Measurements from ENCODE around the gene APC. TPM values are rescaled to one million over a fixed set of nuclear protein-coding genes. Genes with fewer than 3 reads are reported as not detected.
"Not testable (repeated sequence)": the region's sequence is repeated elsewhere in the genome, so short reads cannot be mapped to it uniquely, and the experiment has no call there.

Gene APC
- total and polyA plus RNA-seq, 4 donors = 83.2 to 279 (median 137) TPM

DNA sequence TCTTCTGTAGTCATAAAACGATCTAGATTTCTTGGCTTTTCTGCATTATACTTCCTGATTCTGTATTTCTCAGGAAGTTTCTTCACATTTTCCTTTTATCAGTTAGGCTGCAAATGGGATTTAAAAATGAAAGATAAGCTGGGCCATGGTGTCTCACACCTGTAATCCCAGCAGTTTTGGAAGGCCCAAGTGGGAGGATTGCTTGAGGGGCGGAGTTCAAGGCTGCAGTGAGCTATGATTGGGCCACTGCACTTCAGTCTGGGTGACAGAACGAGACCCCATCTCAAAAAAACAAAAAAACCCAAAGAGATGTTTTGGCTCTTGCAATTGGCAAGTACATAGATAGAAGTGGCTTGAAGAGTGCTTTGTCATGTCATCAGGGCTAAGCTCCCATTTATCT is 26.2 kb upstream of the APC start:
- WGBS (ENCODE audit: insufficient coverage) = no CpG with 5 or more reads among the region's 3 CpGs
- peaks cover 17% of the 10 kb centered on the region for H3K4me1 ChIP-seq (ENCODE audit: control insufficient read depth, insufficient read depth, low read length)
- DNase-seq (ENCODE audit: low read depth in 4 of 6, low spot score in 6 of 6) = no peak
- no peaks in the 10 kb centered on the region for H3K27me3 ChIP-seq (ENCODE audit: control insufficient read depth, insufficient read depth, low read length)
- no peaks in the 10 kb centered on the region for H3K9me3 ChIP-seq (ENCODE audit: control insufficient read depth, insufficient read depth, low read length)
- no peak overlapping the region for H3K27ac ChIP-seq (ENCODE audit: low read depth, low read length)
- H3K36me3 ChIP-seq (ENCODE audit: control insufficient read depth, insufficient read depth, low read length) = peaks cover 6% of the 10 kb centered on the region
- H3K4me3 ChIP-seq (ENCODE audit: low read depth, low read length) = no peak overlapping the region

- WGBS (ENCODE audit: insufficient coverage) = 34% methylated on average over 4 of the region's 5 CpGs
- no peak overlapping the region for H3K27ac ChIP-seq (ENCODE audit: low read depth, low read length)
- peak in 1 of 6 donors; percentile 51 for DNase-seq (ENCODE audit: low read depth in 4 of 6, low spot score in 6 of 6)
- peaks cover 6% of the 10 kb centered on the region for H3K36me3 ChIP-seq (ENCODE audit: control insufficient read depth, insufficient read depth, low read length)
- peaks cover 14% of the 10 kb centered on the region for H3K4me1 ChIP-seq (ENCODE audit: control insufficient read depth, insufficient read depth, low read length)
- no peak overlapping the region for H3K4me3 ChIP-seq (ENCODE audit: low read depth, low read length)
- no peaks in the 10 kb centered on the region for H3K27me3 ChIP-seq (ENCODE audit: control insufficient read depth, insufficient read depth, low read length)
- no peaks in the 10 kb centered on the region for H3K9me3 ChIP-seq (ENCODE audit: control insufficient read depth, insufficient read depth, low read length)
These were observed 24.5 kb upstream of the APC start for GRCh38 chr5:112713206-112713605.

DNA sequence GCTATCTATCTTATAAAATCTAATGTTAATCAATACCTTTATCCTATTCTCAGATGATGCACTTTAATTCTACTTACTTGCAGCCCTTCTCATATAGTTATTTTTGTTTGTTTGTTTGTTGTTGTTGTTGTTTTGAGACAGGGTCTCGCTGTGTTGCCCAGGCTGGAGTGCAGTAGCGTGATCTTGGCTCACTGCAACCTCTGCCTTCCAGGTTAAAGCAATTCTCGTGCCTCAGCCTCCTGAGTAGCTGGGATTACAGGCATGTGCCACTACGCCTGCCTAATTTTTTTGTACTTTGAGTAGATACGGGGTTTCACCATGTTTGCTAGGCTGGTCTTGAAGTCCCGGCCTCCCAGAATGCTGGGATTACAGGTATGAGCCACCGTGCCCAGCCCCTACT is 20.8 kb upstream of the APC start:
- not testable (repeated sequence) for H3K27ac ChIP-seq (ENCODE audit: low read depth, low read length); H3K9me3 ChIP-seq (ENCODE audit: control insufficient read depth, insufficient read depth, low read length); H3K4me1 ChIP-seq (ENCODE audit: control insufficient read depth, insufficient read depth, low read length); H3K4me3 ChIP-seq (ENCODE audit: low read depth, low read length); DNase-seq (ENCODE audit: low read depth in 4 of 6, low spot score in 6 of 6); H3K27me3 ChIP-seq (ENCODE audit: control insufficient read depth, insufficient read depth, low read length); H3K36me3 ChIP-seq (ENCODE audit: control insufficient read depth, insufficient read depth, low read length)
- 98% methylated on average over 5 of the region's 7 CpGs for WGBS (ENCODE audit: insufficient coverage)

- DNase-seq (ENCODE audit: low read depth in 4 of 6, low spot score in 6 of 6) = no peak
- peaks cover 2% of the 10 kb centered on the region for H3K36me3 ChIP-seq (ENCODE audit: control insufficient read depth, insufficient read depth, low read length)
- WGBS (ENCODE audit: insufficient coverage) = no CpG with 5 or more reads among the region's 1 CpG
- no peak overlapping the region for H3K27ac ChIP-seq (ENCODE audit: low read depth, low read length)
- H3K4me1 ChIP-seq (ENCODE audit: control insufficient read depth, insufficient read depth, low read length) = peaks cover 6% of the 10 kb centered on the region
- H3K9me3 ChIP-seq (ENCODE audit: control insufficient read depth, insufficient read depth, low read length) = no peaks in the 10 kb centered on the region
- no peak overlapping the region for H3K4me3 ChIP-seq (ENCODE audit: low read depth, low read length)
- no peaks in the 10 kb centered on the region for H3K27me3 ChIP-seq (ENCODE audit: control insufficient read depth, insufficient read depth, low read length)
These were observed 20.1 kb upstream of the APC start for GRCh38 chr5:112717506-112718082.

GRCh38 chr5:112718344-112718743 is 19.3 kb upstream of the APC start:
- Histone ChIP-seq H3K27me3 (ENCODE audit: control insufficient read depth, insufficient read depth, low read length) (no peaks in the 10 kb centered on the region), H3K36me3 (ENCODE audit: control insufficient read depth, insufficient read depth, low read length) (peaks cover 2% of the 10 kb centered on the region), H3K27ac (ENCODE audit: low read depth, low read length) (peak overlapping the region; percentile 7), H3K4me1 (ENCODE audit: control insufficient read depth, insufficient read depth, low read length) (peaks cover 9% of the 10 kb centered on the region), H3K4me3 (ENCODE audit: low read depth, low read length) (no peak overlapping the region), H3K9me3 (ENCODE audit: control insufficient read depth, insufficient read depth, low read length) (no peaks in the 10 kb centered on the region)
- WGBS (ENCODE audit: insufficient coverage) = 50% methylated on average over 1 of the region's 2 CpGs
- DNase-seq (ENCODE audit: low read depth in 4 of 6, low spot score in 6 of 6) = no peak

- no peaks in the 10 kb centered on the region for H3K36me3 ChIP-seq (ENCODE audit: control insufficient read depth, insufficient read depth, low read length)
- H3K4me1 ChIP-seq (ENCODE audit: control insufficient read depth, insufficient read depth, low read length) = peaks cover 7% of the 10 kb centered on the region
- H3K9me3 ChIP-seq (ENCODE audit: control insufficient read depth, insufficient read depth, low read length) = no peaks in the 10 kb centered on the region
- no peak overlapping the region for H3K27ac ChIP-seq (ENCODE audit: low read depth, low read length)
- H3K27me3 ChIP-seq (ENCODE audit: control insufficient read depth, insufficient read depth, low read length) = no peaks in the 10 kb centered on the region
- DNase-seq (ENCODE audit: low read depth in 4 of 6, low spot score in 6 of 6) = no peak
- no peak overlapping the region for H3K4me3 ChIP-seq (ENCODE audit: low read depth, low read length)
- 50% methylated on average over 1 of the region's 2 CpGs for WGBS (ENCODE audit: insufficient coverage)
These were observed 17.1 kb upstream of the APC start for GRCh38 chr5:112720576-112720975.

- peaks cover 4% of the 10 kb centered on the region for H3K4me1 ChIP-seq (ENCODE audit: control insufficient read depth, insufficient read depth, low read length)
- no peaks in the 10 kb centered on the region for H3K27me3 ChIP-seq (ENCODE audit: control insufficient read depth, insufficient read depth, low read length)
- WGBS (ENCODE audit: insufficient coverage) = 67% methylated on average over 1 of the region's 4 CpGs
- H3K27ac ChIP-seq (ENCODE audit: low read depth, low read length) = no peak overlapping the region
- no peak overlapping the region for H3K4me3 ChIP-seq (ENCODE audit: low read depth, low read length)
- H3K9me3 ChIP-seq (ENCODE audit: control insufficient read depth, insufficient read depth, low read length) = no peaks in the 10 kb centered on the region
- H3K36me3 ChIP-seq (ENCODE audit: control insufficient read depth, insufficient read depth, low read length) = peaks cover 3% of the 10 kb centered on the region
- DNase-seq (ENCODE audit: low read depth in 4 of 6, low spot score in 6 of 6) = no peak
These were observed 12.8 kb upstream of the APC start for GRCh38 chr5:112724901-112725300.

DNA sequence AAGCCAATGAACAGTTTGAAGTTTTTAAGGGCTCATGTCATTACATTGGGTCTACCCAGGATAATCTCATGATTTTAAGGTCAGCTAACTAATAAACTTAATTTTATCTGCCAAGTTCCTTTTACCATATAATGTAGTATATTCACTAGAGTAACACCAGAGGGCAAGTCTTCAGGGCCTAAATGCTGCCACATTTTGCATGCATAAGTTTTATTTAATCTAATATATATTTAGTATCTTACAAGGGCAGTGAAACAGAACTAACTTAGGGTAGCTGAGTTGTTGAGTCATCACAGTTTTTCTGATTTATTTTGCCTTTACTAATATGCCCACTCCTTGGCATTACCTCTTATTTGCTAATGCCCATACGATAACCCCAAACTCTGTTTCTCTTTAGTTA is 8.1 kb upstream of the APC start:
- no peaks in the 10 kb centered on the region for H3K9me3 ChIP-seq (ENCODE audit: control insufficient read depth, insufficient read depth, low read length)
- H3K27me3 ChIP-seq (ENCODE audit: control insufficient read depth, insufficient read depth, low read length) = no peaks in the 10 kb centered on the region
- no peak overlapping the region for H3K4me3 ChIP-seq (ENCODE audit: low read depth, low read length)
- H3K27ac ChIP-seq (ENCODE audit: low read depth, low read length) = no peak overlapping the region
- H3K36me3 ChIP-seq (ENCODE audit: control insufficient read depth, insufficient read depth, low read length) = peaks cover 3% of the 10 kb centered on the region
- peaks cover 9% of the 10 kb centered on the region for H3K4me1 ChIP-seq (ENCODE audit: control insufficient read depth, insufficient read depth, low read length)
- WGBS (ENCODE audit: insufficient coverage) = no CpG with 5 or more reads among the region's 1 CpG
- DNase-seq (ENCODE audit: low read depth in 4 of 6, low spot score in 6 of 6) = no peak

DNA sequence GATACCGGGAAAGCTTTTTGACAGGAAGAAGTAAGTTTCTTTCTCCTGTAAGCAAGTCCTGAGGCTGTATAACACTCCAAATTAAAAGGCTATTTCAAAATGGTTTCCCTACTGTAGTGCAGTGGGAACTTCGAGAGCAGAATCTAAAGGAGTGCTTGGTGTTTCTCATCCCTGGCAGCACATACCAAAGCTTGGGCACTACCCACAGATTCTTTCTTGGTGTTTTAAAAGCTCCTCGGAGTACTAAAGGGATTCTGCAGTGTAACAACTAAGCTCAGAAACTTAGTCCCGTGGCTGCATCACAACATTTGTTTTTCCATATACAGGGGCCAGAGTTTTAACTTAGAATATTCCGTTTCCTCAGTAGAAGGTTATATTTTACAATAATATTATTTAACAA is 5.6 kb upstream of the APC start:
- H3K27ac ChIP-seq (ENCODE audit: low read depth, low read length) = peak overlapping the region; percentile 84

DNA sequence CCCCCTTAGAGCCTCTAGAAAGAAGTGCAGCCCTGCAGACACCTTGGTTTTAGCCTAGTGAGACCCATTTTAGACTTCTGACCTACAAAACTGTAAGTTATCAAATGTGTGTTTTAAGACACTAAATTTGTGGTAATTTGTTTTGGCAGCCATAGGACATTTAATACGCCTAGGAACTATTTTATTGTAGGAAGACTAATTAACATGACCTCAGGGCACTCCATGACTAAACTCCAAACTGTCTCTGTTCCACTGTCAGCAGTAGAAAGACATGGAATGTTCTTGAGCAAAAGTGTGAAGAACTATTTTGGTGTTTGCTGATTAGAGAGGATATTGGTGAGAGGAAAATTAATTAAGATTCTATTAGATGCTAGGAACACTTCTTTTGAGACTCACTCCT is 4.1 kb upstream of the APC start:
- H3K4me3 ChIP-seq (ENCODE audit: low read depth, low read length) = no peak overlapping the region
- no peak for DNase-seq (ENCODE audit: low read depth in 4 of 6, low spot score in 6 of 6)
- peaks cover 24% of the 10 kb centered on the region for H3K4me1 ChIP-seq (ENCODE audit: control insufficient read depth, insufficient read depth, low read length)
- peaks cover 3% of the 10 kb centered on the region for H3K36me3 ChIP-seq (ENCODE audit: control insufficient read depth, insufficient read depth, low read length)
- no peaks in the 10 kb centered on the region for H3K9me3 ChIP-seq (ENCODE audit: control insufficient read depth, insufficient read depth, low read length)
- H3K27ac ChIP-seq (ENCODE audit: low read depth, low read length) = peak overlapping the region; percentile 15
- WGBS (ENCODE audit: insufficient coverage) = no CpG with 5 or more reads among the region's 1 CpG
- H3K27me3 ChIP-seq (ENCODE audit: control insufficient read depth, insufficient read depth, low read length) = no peaks in the 10 kb centered on the region

More for the DNA sequence above, 5.6 kb upstream of the APC start:
- Histone ChIP-seq H3K4me3 (ENCODE audit: low read depth, low read length) (no peak overlapping the region), H3K4me1 (ENCODE audit: control insufficient read depth, insufficient read depth, low read length) (peaks cover 17% of the 10 kb centered on the region), H3K9me3 (ENCODE audit: control insufficient read depth, insufficient read depth, low read length) (no peaks in the 10 kb centered on the region), H3K36me3 (ENCODE audit: control insufficient read depth, insufficient read depth, low read length) (peaks cover 3% of the 10 kb centered on the region), H3K27me3 (ENCODE audit: control insufficient read depth, insufficient read depth, low read length) (no peaks in the 10 kb centered on the region)
- DNase-seq (ENCODE audit: low read depth in 4 of 6, low spot score in 6 of 6) = peak in 2 of 6 donors; percentile 51 to 54
- 20% methylated on average over 1 of the region's 5 CpGs for WGBS (ENCODE audit: insufficient coverage)

Measured in spinal cord (tissue), 10 donors.